Inferior parietal cortex (tissue), 1 donor: ENCODE measurements around the gene CRYBG3.

Source experiments
- DNase-seq: peaks from one replicate; pipeline ENCODE4 v3.0.0-alpha.2; 2016; ENCODE audit errors: extremely low spot score

Gene CRYBG3

DNA sequence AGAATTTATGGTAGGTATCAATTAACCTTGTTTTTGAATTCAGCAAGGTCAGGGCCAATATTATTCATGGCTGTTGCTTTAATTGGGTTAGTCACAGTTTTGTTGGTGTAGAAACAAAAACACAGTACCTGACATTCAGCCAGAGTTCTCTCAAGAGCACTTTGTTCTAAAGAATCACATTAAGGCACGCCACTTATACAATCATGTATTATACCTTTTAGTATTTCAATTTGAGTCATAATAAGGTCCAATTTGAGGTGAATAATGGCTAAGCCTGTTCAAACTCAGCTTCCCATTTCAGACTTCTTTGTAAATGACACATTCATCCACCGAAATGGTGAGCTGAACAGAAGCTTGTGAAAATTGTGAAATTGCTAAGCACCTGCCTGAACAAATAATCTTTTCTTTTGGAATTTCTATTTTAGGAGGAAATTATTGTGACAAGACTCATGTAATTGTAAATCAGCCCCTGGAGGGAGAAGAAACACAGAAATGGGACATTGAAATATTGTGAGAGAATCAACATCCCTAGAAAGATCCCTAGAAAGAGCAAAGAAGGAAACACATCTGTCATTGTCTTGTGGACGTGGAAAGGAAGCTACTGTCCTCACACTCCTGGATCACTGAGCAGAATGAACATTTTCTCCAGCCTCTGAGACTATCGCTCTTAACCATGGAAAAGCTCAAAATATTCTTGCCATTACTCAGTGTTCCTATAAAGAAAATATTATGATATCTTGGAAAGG lies 121.2 kb downstream of the CRYBG3 start:
- DNase-seq: no peak

GRCh38 chr3:97948351-97949109 lies 126.7 kb downstream of the CRYBG3 start:
- no peak for DNase-seq

- no peak for DNase-seq
Measured at GRCh38 chr3:97949110-97949485, 127.3 kb downstream of the CRYBG3 start.

DNA sequence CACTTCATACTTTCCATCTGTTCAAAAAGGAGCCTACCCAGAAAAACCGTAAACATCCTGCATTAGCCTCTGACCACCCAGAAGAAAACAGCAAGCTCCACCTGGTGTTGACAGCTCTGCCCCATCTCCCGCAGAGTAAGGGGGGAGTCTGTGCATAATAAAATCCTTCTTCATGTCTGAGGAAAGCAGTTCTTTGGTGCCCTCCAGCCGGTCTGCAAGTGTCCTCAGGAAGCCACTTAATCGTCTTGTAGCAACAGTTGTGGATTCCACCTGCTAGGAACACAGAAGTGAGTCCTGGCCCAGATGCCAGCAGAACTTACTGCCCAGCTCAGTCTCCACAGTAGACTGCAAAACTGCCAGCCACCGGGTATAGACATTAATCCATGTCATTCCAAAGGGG lies 127.9 kb downstream of the CRYBG3 start:
- no peak for DNase-seq

GRCh38 chr3:97950360-97950759 lies 128.5 kb downstream of the CRYBG3 start:
- DNase-seq: no peak

- DNase-seq: no peak
Measured at GRCh38 chr3:97952280-97952679, 130.5 kb downstream of the CRYBG3 start.

DNA sequence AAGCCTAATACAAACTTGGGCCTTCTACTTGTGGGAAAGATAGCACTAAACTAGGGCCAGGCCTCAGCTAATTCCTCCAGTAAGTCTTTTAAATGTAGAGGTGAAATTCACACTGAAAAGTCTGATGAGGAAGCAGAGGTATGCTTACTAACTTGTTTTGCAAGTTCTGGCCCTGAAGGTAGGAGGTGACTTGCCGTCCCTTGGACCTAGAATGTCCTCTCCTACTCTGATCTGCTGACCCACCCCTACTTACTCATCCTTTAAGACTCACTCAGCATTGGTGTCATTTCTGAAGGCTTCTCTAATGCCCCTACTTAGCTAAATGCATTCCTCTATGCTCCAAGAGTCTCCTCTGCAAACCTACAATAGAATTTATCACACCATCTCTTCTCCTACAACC lies 131.1 kb downstream of the CRYBG3 start:
- no peak for DNase-seq

- no peak for DNase-seq
Measured at GRCh38 chr3:97954228-97954827, 132.5 kb downstream of the CRYBG3 start.

DNA sequence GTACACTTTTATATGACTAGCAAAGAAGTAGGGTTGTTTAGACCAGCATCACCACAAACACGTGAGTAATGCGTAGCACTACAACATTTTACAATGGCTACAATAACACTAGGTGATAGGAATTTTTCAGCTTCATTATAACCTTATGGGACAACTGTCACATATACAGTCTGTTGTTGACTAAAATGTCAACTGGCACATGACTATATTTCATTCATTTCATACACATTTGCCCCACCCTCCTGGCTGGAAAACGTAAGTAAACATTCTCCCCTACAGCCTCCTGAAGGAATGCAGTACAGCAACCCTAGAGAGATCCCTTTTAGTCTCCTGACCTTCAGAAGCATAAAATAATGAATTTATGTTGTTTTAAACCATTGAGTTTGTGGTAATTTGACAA lies 134.2 kb downstream of the CRYBG3 start:
- no peak for DNase-seq

DNA sequence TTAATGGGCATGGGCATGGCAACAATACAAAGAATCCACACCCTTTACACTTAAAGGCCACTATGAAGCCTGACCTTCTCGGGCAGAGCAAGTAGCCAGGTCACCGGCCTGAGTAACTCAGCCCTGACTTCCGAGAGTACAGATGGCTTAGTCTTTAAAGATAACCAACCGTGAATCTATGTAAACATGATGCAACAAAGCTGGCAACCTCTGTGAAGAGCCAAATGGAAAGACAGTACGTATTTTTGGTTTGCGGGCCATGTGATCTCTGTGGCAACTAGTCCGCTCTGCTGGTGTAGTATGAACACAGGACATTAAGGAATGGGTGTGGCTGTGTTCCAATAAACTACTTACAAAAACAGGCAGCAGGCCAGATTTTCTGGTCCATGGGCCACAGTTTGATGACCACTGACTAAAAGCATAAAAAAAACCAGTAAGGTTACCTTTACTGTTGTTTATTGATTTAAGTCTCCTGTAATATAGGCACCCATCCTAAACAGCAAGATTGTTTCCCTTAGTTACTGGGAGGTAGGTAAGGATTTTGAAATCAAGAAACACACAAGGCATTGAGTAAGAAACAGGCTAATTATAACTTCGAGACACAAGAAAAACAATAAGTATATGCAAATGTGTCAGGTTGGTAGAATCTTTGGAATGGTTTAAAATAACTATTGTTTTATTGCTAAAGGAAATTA lies 136.0 kb downstream of the CRYBG3 start:
- no peak for DNase-seq

GRCh38 chr3:97958396-97958795 lies 136.6 kb downstream of the CRYBG3 start:
- DNase-seq: no peak

DNA sequence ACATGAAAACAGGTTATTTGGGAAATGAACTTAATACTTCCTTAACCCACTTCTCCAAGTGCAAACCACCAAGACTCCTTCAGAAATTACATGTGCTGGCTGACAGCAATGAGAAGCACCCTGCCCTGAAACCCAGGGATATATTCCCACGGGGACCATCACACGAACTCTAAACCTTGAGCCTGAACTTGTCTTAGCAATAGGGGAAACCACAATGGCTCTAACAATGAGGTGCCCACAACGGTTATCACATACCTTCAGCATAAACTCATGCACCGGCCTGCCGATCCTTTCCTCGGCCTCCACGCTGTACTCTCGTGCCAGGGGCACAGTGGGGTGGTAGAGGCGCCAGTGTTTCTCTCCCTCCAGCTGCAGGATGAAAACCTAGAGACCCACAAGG lies 137.0 kb downstream of the CRYBG3 start:
- no peak for DNase-seq

DNA sequence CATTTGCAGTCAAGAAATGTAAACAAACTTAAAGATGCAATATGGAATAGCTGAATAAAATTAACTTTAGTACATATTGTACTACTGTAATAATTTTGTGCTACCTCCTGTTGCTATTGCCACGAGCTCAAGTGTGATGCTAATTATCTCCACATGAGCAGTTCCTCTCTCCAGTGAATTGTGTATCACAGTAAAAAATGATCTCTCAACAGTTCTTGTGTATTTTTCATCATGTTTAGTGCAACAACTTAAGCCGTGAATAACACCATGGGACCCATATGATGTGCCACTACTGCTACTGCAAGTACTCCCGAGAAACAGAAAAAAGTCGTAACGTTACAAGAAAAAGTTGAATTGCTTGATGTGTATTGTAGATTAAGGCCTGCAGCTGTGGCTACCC lies 138.1 kb downstream of the CRYBG3 start:
- DNase-seq: no peak

DNA sequence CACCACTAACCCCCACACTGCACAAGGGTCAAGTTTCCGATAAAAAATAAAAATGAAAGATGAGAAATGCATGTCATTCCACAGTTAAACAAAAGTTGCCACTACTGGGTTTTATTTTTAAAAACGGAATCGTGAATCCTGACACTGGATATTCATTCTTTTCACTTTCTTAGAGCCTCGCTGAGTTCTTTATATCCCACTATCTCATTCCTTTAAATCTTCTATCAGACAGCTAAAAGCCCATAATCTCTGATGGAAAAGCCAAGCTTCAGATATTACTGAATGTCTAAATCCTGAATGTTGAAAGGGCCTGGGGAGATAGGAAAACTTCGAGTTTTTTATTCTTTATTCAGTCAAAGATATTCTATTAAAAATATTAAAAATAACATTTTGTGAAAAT lies 138.7 kb downstream of the CRYBG3 start:
- no peak for DNase-seq

GRCh38 chr3:97960993-97961766 lies 139.4 kb downstream of the CRYBG3 start:
- no peak for DNase-seq

- no peak for DNase-seq
Measured at GRCh38 chr3:97967966-97968365, 146.2 kb downstream of the CRYBG3 start.

DNA sequence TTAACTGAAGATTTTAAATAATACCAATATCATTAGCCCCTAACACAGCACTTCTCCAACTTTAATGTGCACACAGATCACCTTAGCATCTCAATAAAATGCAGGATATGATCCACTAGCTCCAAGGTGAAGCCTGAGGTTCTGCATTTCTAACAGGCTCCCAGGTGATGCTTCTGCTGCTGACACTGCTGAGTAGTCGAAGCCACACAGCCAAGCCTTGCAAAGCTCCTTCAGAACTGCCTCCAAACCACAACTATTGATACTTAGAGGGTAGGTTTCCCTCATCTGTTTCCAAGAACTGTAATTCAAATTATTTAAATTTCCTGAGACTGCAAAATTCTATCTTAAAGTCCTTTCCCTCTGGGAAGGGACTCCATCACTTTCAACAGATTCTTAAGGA lies 146.6 kb downstream of the CRYBG3 start:
- DNase-seq: no peak

DNA sequence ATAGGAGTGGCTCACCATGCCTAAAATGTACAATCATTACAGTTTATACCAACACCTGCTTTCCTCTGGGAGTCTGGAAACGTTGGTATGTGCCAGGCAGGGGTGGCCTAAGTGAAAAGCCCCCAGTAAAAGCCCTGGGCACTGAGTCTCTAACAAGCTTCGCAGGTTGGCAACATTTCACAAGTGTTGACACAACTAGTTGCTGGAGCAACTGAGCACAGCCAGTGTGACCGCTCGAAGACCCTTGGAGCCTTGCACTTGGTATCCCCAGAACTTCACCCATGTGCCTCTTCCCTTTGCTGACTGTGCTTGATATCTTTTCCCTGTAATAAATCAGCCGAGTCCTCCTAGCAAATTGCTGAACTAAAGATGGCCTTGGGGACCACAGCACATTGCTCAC lies 147.7 kb downstream of the CRYBG3 start:
- no peak for DNase-seq

- DNase-seq: no peak
Measured at GRCh38 chr3:97970156-97970555, 148.3 kb downstream of the CRYBG3 start.

- DNase-seq: no peak
Measured at GRCh38 chr3:97970956-97971620, 149.3 kb downstream of the CRYBG3 start.
